Stimulated activated CD4-positive, alpha-beta T cell treated with anti-CD3 and anti-CD28 coated beads, Interleukin-4, amount 100 ng/mL, for 4 hours (primary cell): ENCODE results near the gene CUEDC2.

Source experiments
- DNase-seq, 2 experiments: peaks; one replicate each; pipeline ENCODE4 v3.0.0-alpha.2; 2020

Gene CUEDC2

GRCh38 chr10:102395400-102396316, 36.7 kb downstream of the CUEDC2 start, which contains the start of gene NFKB2:
TSS of gene NFKB2 (plus strand) at chr10:102395705. CDS start at chr10:102395960, 255 bp downstream.
- DNase-seq: peak; percentile 89 to 93

- peak; percentile 59 to 69 for DNase-seq
These were observed 37.5 kb downstream of the CUEDC2 start for GRCh38 chr10:102394801-102395399.

- DNase-seq: peak; percentile 96 to 99
These were observed 38.1 kb downstream of the CUEDC2 start for GRCh38 chr10:102394079-102394800.

DNA sequence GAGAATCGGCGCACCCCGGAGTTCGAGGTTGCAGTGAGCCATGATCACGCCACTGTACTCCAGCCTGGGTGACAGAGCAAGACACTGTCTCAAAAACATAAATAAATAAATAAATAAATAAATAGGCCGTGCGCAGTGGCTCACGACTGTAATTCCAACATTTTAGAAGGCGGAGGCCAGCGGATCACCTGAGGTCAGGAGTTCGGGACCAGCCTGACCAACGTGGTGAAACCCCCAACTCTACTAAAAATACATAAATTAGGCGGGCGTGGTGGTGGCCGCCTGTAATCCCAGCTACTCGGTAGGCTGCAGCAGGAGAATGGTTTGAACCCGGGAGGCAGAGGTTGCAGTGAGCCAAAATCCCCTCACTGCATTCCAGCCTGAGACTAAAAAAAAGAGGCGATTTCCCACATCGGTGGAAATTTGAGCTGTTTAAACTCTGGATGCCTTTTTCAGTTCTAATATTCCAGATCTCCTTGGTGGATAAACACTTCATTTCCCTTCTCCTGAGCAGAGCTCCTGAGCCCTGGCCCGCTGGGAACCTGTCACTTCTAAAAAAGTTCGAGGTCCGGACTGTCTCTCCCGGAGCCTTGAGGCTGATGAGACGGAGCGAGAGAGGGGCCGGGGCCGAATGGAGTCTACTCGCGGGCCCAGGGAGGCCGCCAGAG, 38.8 kb downstream of the CUEDC2 start:
- no peak for DNase-seq

DNA sequence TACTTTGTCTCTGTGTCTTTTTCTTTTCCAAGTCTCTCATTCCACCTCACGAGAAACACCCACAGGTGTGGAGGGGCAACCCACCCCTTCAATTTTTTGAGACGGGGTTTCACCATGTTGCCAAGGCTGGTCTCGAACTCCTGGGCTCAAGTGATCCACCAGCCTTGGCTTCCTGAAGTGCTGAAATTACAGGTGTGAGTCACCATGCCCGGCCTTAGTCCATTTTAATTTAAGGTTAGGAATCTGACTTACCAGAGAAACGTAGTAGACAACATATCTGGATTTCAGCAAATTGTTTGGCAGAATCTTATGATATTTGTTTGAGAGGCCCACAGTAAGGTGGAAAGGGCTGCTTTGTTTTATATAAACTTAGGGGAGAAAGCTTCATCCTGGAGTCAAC, 40.1 kb downstream of the CUEDC2 start:
- DNase-seq: no peak

- DNase-seq: no peak
These were observed 42.5 kb downstream of the CUEDC2 start for GRCh38 chr10:102389894-102390293.

GRCh38 chr10:102384606-102385429, 47.6 kb downstream of the CUEDC2 start:
- no peak for DNase-seq

DNA sequence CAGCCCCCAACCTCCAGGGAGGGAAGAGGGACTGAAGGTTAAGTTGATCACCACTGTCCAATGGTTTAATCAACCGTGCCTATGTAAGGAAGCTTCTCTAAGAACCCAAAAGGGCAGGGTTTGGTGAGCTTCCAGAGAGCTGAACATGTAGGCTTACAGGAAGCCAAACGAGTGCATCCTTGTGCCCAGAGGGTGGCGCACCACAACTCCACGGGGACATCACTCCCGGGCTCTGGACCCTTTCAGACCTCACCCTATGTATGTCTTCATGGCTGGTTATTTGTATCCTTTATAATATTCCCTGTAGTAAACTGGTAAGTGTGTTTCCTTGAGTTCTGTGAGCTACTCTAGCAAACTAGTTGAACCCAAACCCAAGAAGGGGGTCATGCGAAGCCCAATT, 48.3 kb downstream of the CUEDC2 start:
- no peak for DNase-seq

GRCh38 chr10:102382871-102383270, 49.5 kb downstream of the CUEDC2 start:
- no peak for DNase-seq

GRCh38 chr10:102381983-102382382, 50.4 kb downstream of the CUEDC2 start:
- DNase-seq: no peak

DNA sequence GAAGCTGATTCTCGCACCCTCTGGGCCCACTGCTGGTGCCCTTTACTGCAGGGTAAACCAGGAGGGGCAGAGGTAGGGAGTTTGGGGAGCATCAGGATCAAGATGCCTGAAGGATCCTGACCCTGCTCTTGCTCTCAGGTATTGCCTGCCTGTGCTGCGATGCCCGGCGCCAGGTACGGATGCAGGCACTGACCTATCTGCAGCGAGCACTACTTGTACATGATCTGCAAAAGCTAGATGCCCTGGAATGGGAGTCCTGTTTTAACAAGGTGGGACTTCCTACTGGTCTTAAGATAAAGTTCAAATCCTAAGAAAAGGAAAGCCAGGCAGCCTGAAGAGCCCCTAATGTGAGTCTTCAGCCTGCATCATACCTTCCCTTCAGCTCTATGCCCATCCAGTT, 53.0 kb downstream of the CUEDC2 start:
- no peak for DNase-seq

GRCh38 chr10:102376901-102377300, 55.5 kb downstream of the CUEDC2 start:
- no peak for DNase-seq

DNA sequence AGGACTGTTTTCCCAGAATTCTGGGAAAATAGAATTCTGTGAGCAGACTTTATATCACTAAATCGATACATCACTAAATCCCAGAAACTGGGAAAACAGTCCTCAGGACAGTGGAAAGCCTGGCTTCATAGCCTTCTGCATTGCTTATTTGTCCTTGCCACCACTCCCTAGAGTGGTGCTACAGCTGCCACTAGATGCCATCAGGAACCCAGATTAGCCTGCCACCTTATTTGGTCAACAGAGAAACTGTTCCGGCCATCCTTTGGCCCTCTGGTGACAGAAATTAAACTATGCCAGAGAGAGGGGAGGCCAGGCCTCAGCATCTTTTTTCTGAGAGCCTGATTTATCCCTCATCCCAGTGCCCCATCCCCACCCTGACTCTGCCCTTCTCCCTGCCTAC, 56.5 kb downstream of the CUEDC2 start:
- no peak for DNase-seq

GRCh38 chr10:102375250-102375649, 57.1 kb downstream of the CUEDC2 start:
- DNase-seq: no peak
